ENCODE results near the gene PPP4R3A. TPM values are rescaled to one million over a fixed set of nuclear protein-coding genes. Genes with fewer than 3 reads are reported as not detected.

Gene PPP4R3A
- total and polyA plus RNA-seq, 12 donors = 28.1 to 69.2 (median 52.6) TPM

DNA sequence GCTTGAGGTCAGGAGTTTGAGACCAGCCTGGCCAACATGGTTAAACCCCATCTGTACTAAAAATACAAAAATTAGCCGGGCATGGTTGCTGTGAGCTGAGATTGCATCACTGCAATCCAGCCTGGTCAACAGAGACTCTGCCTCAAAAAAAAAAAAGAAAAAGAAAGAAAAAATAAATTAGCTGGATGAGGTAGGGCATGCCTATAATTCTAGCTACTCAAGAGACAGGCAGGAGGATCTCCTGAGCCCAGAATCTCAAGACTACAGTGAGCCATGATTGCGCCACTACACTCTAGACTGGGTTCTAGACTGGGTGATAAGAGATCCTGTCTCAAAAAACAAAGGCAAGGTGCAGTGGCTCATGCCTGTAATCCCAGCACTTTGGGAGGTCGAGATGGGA lies 16.9 kb downstream of the PPP4R3A start:
- H3K27ac ChIP-seq = no peak overlapping the region
- intact Hi-C loops (cut with DNase I) = no loop called here
- TF ChIP-seq, protein P1, sequence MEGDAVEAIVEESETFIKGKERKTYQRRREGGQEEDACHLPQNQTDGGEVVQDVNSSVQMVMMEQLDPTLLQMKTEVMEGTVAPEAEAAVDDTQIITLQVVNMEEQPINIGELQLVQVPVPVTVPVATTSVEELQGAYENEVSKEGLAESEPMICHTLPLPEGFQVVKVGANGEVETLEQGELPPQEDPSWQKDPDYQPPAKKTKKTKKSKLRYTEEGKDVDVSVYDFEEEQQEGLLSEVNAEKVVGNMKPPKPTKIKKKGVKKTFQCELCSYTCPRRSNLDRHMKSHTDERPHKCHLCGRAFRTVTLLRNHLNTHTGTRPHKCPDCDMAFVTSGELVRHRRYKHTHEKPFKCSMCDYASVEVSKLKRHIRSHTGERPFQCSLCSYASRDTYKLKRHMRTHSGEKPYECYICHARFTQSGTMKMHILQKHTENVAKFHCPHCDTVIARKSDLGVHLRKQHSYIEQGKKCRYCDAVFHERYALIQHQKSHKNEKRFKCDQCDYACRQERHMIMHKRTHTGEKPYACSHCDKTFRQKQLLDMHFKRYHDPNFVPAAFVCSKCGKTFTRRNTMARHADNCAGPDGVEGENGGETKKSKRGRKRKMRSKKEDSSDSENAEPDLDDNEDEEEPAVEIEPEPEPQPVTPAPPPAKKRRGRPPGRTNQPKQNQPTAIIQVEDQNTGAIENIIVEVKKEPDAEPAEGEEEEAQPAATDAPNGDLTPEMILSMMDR (IDR thresholded peaks at IDR 0.05) = no peak
- no peak for TF ChIP-seq POLR2A (IDR thresholded peaks at IDR 0.05)
- WGBS, 4 donors = 60 to 84% (median 73%) methylated on average over 3 of the region's 3 CpGs
- H3K4me3 ChIP-seq = no peak overlapping the region
- no peaks in the 10 kb centered on the region for H3K27me3 ChIP-seq
- H3K4me1 ChIP-seq (replicated peaks in 1 of 2) = peaks cover 16 to 66% of the 10 kb centered on the region in 2 donors
- no peaks in the 10 kb centered on the region for H3K9me3 ChIP-seq (replicated peaks in 1 of 3)
- DNase-seq = peak in 1 of 7 donors; percentile 22
- peaks cover 0 to 13% of the 10 kb centered on the region in 2 donors for H3K36me3 ChIP-seq (replicated peaks in 1 of 2)

DNA sequence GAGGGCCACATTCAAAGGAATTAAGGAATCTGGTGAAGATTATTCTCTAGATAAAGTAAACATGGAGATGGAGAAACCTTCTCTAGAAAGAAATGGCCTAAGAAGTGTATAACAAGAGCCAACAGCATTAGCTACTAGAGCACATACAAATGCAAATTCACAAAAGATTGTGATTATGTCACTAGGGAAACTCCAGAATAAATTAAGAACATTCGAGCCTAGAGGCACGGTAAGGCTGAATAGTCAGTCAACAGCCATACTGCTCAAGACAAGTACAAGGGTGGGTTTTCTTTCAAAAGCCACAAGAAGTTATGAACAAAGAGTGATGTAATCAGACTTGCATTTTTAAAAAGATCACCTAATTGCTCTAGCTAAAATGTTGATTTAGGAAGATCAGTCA lies 25.4 kb downstream of the PPP4R3A start:
- intact Hi-C loops (cut with DNase I) = no loop called here
- peaks cover 0 to 43% of the 10 kb centered on the region in 2 donors for H3K36me3 ChIP-seq (replicated peaks in 1 of 2)
- WGBS, 4 donors = 70 to 87% (median 77%) methylated on average over 2 of the region's 2 CpGs
- DNase-seq = no peak
- no peak overlapping the region for H3K27ac ChIP-seq
- H3K4me1 ChIP-seq (replicated peaks in 1 of 2) = peaks cover 15 to 23% of the 10 kb centered on the region in 2 donors
- H3K9me3 ChIP-seq (replicated peaks in 1 of 3) = no peaks in the 10 kb centered on the region
- no peaks in the 10 kb centered on the region for H3K27me3 ChIP-seq
- TF ChIP-seq POLR2A (IDR thresholded peaks at IDR 0.05) = no peak
- TF ChIP-seq, protein P1 (IDR thresholded peaks at IDR 0.05) = no peak
- H3K4me3 ChIP-seq = no peak overlapping the region

DNA sequence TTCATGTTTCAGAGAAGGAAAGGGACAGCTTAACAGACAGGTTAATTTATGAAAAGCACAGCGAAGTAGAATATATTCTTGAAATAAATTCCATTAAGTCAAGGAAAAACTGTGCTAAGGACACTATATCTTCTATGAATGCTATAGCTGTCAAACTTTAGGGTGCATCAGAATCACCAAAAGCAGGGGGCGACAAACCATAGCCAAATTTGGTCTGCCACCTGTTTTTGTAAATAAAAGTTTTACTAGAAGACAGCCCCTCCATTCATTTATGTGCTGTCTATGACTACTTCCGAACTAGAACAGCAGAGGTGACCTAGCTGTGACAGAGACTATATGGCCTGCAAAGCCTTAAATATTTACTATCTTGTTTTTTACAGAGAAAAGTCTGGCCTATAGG lies 25.9 kb downstream of the PPP4R3A start:
- TF ChIP-seq, protein P1 (IDR thresholded peaks at IDR 0.05) = no peak
- no peak for TF ChIP-seq POLR2A (IDR thresholded peaks at IDR 0.05)
- 86 to 94% (median 90%) methylated on average over 3 of the region's 3 CpGs for WGBS, 4 donors
- no peak for DNase-seq
- Histone ChIP-seq H3K27me3 (no peaks in the 10 kb centered on the region), H3K4me1 (replicated peaks in 1 of 2) (peaks cover 15 to 23% of the 10 kb centered on the region in 2 donors), H3K9me3 (replicated peaks in 1 of 3) (no peaks in the 10 kb centered on the region), H3K27ac (no peak overlapping the region), H3K4me3 (no peak overlapping the region), H3K36me3 (replicated peaks in 1 of 2) (peaks cover 0 to 43% of the 10 kb centered on the region in 2 donors)
- intact Hi-C loops (cut with DNase I) = no loop called here

DNA sequence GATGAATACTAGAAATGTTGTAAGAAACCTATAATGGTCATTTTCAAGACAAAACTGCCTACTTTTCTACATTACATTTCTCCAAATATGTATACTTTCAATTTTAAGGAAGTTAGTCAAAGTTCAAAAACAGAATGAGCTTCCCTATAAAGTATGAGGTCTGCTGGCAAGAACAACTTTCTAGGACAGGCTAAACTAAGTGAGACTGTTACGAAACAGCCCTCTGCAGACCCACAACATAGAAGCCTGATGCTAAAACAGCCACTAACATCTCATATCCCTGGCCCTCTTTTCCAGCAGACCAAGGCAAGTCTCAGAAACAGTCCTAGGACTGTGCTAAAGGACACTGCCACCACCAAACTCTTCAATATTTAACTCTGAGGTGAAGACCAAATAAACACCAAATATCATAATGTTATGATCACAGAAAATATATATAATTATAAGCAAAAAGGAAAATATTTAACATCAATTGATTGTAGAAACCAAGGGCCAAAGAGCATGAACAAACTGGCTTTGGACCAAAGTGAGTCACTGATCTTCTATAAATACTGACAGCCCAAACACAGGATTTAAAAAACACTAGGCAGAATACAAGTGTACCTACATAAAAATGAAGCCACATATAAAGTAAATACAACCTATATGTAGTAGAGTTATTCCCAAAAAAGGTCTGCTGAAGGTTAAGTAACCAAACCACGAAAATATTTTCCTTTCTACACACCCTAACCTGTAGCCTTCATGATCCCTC lies 27.7 kb downstream of the PPP4R3A start:
- Histone ChIP-seq H3K4me3 (no peak overlapping the region), H3K27me3 (no peaks in the 10 kb centered on the region), H3K36me3 (replicated peaks in 1 of 2) (peaks cover 0 to 40% of the 10 kb centered on the region in 2 donors), H3K27ac (no peak overlapping the region), H3K4me1 (replicated peaks in 1 of 2) (peaks cover 10 to 23% of the 10 kb centered on the region in 2 donors), H3K9me3 (replicated peaks in 1 of 3) (no peaks in the 10 kb centered on the region)
- WGBS, 4 donors = 39 to 62% (median 45%) methylated on average over 2 of the region's 2 CpGs
- DNase-seq = no peak
- TF ChIP-seq POLR2A (IDR thresholded peaks at IDR 0.05) = no peak
- intact Hi-C loops (cut with DNase I) = no loop called here

DNA sequence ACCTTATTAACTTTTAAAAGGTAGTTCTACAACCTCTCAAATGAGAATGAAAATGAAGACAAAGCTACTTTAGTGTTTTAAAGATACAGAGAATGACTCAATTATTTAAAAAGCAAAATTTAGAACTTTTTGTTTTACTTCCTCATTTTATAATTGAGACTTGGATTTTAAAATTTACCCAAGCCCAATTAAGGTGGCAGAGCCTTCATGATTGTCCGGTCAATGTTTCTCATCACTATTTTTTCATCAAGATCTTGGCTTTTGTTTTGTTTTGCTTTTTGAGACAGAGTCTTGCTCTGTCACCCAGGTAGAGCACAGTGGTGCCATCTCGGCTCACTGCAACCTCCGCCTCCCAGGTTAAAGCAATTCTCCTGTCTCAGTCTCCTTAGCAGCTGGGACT lies 32.7 kb downstream of the PPP4R3A start:
- Histone ChIP-seq H3K36me3 (replicated peaks in 1 of 2) (peaks cover 0 to 70% of the 10 kb centered on the region in 2 donors), H3K27ac (no peak overlapping the region), H3K4me3 (no peak overlapping the region), H3K4me1 (replicated peaks in 1 of 2) (peaks cover 4 to 6% of the 10 kb centered on the region in 2 donors), H3K9me3 (replicated peaks in 1 of 3) (no peaks in the 10 kb centered on the region), H3K27me3 (no peaks in the 10 kb centered on the region)
- DNase-seq = no peak
- TF ChIP-seq, protein P1 (IDR thresholded peaks at IDR 0.05) = no peak
- no peak for TF ChIP-seq POLR2A (IDR thresholded peaks at IDR 0.05)
- 90 to 95% (median 93%) methylated on average over 3 of the region's 3 CpGs for WGBS, 4 donors
- intact Hi-C loops (cut with DNase I) = no loop called here

All from adrenal gland (tissue), 12 donors.